C4-2B (cell line): Measurements from ENCODE around the gene LRRK2.

Source experiments
- CTCF ChIP-seq: fragments of 450-650 bp; conservative IDR thresholded peaks from 2 replicates; pipeline ENCODE4 v1.5.1; 2017; ENCODE audit warnings: mild to moderate bottlenecking
- ZFX ChIP-seq: fragments of 450-650 bp; IDR thresholded peaks from 2 replicates; pipeline ENCODE4 v1.6.1; 2017

- TF ChIP-seq CTCF (no peak), ZFX (no peak)
These were observed 73.5 kb downstream of the LRRK2 start for GRCh38 chr12:40298341-40298740.
